ENCODE data around the gene NARF.
"Not testable (repeated sequence)": the region's sequence is repeated elsewhere in the genome, so short reads cannot be mapped to it uniquely, and the experiment has no call there.

Gene NARF

GRCh38 chr17:82458179-82458884, at the start of gene NARF:
Gene NARF, plus strand, starts transcription at chr17:82458741. Its CDS starts 63 bp downstream, at chr17:82458804.
- no peak for TF ChIP-seq CTCF (IDR thresholded peaks at IDR 0.05)
- peak; percentile 96 for DNase-seq

GRCh38 chr17:82408938-82409318, 49.6 kb upstream of the NARF start:
- no peak for DNase-seq
- Mint-ChIP-seq H3K36me3 (ENCODE audit: low read depth) (peaks cover 15% of the 10 kb centered on the region), H3K27ac (no peak overlapping the region), H3K9me3 (no peaks in the 10 kb centered on the region), H3K4me3 (no peak overlapping the region), H3K4me1 (peaks cover 12% of the 10 kb centered on the region), H3K27me3 (ENCODE audit: low read depth, poor library complexity) (no peaks in the 10 kb centered on the region)
- TF ChIP-seq CTCF (IDR thresholded peaks at IDR 0.05) = no peak

More at GRCh38 chr17:82458179-82458884, at the start of gene NARF:
- H3K27ac Mint-ChIP-seq = peak within 1 kb of the TSS; percentile 91
- peak within 1 kb of the TSS; percentile 97 for H3K4me3 Mint-ChIP-seq
- no peaks in the 10 kb centered on the region for H3K27me3 Mint-ChIP-seq (ENCODE audit: low read depth, poor library complexity)
- peaks cover 45% of the 10 kb centered on the region for H3K4me1 Mint-ChIP-seq
- H3K36me3 Mint-ChIP-seq (ENCODE audit: low read depth) = peaks cover 37% of the 10 kb centered on the region
- H3K9me3 Mint-ChIP-seq = peaks cover 21% of the 10 kb centered on the region

GRCh38 chr17:82410014-82410716, 48.4 kb upstream of the NARF start:
- Mint-ChIP-seq H3K9me3 (no peaks in the 10 kb centered on the region), H3K36me3 (ENCODE audit: low read depth) (peaks cover 17% of the 10 kb centered on the region), H3K4me3 (no peak overlapping the region), H3K4me1 (peaks cover 22% of the 10 kb centered on the region), H3K27ac (no peak overlapping the region), H3K27me3 (ENCODE audit: low read depth, poor library complexity) (no peaks in the 10 kb centered on the region)
- DNase-seq = no peak
- TF ChIP-seq CTCF (IDR thresholded peaks at IDR 0.05) = no peak

- no peak for DNase-seq
- no peaks in the 10 kb centered on the region for H3K9me3 Mint-ChIP-seq
- H3K27me3 Mint-ChIP-seq (ENCODE audit: low read depth, poor library complexity) = peaks cover 3% of the 10 kb centered on the region
- H3K27ac Mint-ChIP-seq = no peak overlapping the region
- TF ChIP-seq CTCF (IDR thresholded peaks at IDR 0.05) = no peak
- no peak overlapping the region for H3K4me3 Mint-ChIP-seq
- peaks cover 22% of the 10 kb centered on the region for H3K4me1 Mint-ChIP-seq
- peaks cover 15% of the 10 kb centered on the region for H3K36me3 Mint-ChIP-seq (ENCODE audit: low read depth)
Measured at GRCh38 chr17:82411396-82412053, 47.0 kb upstream of the NARF start.

- H3K27me3 Mint-ChIP-seq (ENCODE audit: low read depth, poor library complexity); DNase-seq; H3K4me3 Mint-ChIP-seq; H3K9me3 Mint-ChIP-seq; H3K27ac Mint-ChIP-seq: not testable (repeated sequence)
- peaks cover 15% of the 10 kb centered on the region for H3K36me3 Mint-ChIP-seq (ENCODE audit: low read depth)
- peaks cover 22% of the 10 kb centered on the region for H3K4me1 Mint-ChIP-seq
Measured at GRCh38 chr17:82412081-82412480, 46.5 kb upstream of the NARF start.
